Measurements from ENCODE around the gene GOLGA6L2.

DNA sequence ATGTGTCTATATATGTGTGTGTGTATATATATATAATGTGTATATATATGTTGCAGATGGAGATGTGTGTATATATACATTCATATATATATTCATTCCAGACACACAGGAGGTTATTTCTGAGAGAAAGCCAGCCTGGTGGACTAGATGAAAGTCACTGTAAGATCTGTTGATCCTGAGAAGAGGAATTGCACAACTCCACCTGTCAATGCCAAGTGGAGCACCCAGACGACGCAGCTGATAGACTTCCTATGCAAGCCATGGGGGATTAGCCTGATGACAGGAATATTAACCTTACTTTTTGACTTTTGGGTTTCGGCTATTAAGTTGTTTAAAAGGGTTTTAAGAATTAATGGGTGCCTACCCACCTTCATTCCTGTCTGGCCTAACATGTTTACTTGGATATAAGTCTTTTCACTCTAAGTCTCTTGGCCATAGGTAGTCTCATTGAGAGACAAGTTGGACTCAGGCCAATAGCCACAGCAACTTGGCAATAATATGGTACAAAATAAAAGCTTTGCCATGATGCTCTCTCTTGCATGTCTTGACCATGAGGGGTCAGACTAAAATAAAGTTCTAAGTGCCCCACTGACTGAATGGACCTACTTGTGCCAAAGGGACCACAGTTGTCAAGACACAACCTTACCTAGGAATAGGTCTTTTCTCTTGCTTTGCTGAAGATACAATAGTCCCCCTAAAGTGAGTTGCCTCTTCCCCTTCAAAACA lies 35.9 kb upstream of the GOLGA6L2 start:
- TF ChIP-seq, protein P1, sequence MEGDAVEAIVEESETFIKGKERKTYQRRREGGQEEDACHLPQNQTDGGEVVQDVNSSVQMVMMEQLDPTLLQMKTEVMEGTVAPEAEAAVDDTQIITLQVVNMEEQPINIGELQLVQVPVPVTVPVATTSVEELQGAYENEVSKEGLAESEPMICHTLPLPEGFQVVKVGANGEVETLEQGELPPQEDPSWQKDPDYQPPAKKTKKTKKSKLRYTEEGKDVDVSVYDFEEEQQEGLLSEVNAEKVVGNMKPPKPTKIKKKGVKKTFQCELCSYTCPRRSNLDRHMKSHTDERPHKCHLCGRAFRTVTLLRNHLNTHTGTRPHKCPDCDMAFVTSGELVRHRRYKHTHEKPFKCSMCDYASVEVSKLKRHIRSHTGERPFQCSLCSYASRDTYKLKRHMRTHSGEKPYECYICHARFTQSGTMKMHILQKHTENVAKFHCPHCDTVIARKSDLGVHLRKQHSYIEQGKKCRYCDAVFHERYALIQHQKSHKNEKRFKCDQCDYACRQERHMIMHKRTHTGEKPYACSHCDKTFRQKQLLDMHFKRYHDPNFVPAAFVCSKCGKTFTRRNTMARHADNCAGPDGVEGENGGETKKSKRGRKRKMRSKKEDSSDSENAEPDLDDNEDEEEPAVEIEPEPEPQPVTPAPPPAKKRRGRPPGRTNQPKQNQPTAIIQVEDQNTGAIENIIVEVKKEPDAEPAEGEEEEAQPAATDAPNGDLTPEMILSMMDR (IDR thresholded peaks at IDR 0.05) = no peak
- no peak for TF ChIP-seq POLR2A (IDR thresholded peaks at IDR 0.05)

All from thyroid gland (tissue), 4 donors.